ENCODE measurements around the gene KCNJ9.

KCNJ9 gene

DNA sequence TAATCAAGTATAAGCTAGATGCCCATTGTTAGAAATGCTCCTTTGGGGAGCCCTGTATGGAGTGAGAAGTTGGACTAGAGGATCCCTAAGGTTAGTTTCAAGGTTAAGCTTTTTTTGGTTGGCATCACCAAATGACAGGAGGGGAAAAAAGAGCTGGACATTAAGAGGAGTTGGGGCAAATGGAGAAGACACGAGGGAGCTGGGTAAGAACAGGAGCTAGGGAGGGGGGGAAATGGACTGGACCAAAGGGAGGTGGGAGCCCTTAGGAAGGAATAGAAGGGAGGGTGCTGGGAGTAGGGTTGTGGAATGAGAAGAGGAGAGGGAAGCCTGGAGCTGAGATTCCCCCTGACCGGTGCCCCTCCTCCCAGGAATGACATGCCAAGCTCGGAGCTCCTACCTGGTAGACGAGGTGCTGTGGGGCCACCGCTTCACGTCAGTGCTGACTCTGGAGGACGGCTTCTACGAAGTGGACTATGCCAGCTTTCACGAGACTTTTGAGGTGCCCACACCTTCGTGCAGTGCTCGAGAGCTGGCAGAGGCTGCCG, 5.9 kb downstream of the KCNJ9 start:
- DNase-seq (ENCODE audit: low spot score), result no peak

DNA sequence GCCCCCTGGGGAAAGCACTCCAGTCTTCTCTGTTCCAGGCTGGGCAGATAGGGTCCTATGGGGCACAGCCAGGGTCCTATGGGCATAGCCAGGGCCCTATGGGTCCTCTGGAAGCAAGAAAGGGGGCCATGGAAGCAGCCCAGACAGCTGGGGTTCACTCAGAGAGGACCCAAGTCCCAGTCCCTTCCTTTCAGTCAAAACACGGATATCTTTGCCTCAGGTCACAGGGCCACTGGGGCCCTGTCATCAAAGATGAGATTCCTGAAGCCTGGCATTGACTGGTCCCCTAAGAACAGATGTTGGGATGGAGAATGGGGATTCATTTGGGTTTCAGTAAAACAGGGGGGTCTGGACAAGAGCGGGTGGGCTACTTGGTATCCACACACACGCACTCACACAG, 8.5 kb downstream of the KCNJ9 start:
- DNase-seq (ENCODE audit: low spot score), result no peak

DNA sequence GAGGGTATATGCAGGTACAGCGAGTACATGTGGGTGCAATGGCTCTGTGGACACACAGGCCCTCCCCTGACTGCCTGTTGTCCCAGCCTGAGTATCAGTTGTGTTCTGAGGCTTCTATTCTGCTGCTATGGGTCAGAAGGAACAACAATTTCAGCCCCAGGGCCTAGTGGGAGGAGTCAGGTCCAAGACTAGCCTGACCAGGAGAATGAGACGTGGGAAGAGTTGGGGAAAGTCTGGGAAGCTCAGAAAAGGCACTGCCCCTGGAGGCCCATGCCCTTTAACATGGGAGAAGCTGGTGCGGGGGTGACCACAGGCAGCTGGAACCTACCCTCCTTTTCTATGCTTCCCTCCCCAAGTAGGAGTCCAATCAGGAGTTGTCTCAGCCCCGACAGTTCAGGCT, 9.4 kb downstream of the KCNJ9 start:
- DNase-seq (ENCODE audit: low spot score), result no peak

DNA sequence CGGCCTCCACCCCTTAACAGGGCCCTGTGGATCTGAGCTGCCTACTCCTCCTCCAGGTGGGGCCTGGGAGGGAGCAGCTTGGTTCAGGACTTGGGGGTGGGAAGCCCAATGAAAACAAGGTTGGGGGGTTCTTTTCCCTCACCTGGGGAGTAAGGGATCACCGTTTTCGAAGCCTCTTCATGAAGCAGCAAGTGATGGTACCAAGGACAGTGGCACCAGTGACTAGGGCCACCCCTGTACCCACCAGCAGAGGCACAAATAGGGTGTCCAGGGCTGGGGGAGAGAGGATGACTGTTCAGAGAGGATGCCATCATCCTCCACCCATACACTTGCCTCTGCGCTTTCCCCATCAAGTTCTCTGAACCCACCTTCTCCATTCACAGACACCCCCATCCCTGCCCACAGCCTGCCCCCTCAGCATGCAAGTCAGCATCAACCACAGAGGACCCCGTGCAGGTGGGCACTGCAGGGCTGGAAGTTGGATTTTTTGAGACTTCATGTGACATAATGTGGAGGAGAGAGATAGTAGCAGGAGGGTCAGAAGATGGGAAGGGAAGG, 10.4 kb downstream of the KCNJ9 start:
- no peak for DNase-seq (ENCODE audit: low spot score)

DNA sequence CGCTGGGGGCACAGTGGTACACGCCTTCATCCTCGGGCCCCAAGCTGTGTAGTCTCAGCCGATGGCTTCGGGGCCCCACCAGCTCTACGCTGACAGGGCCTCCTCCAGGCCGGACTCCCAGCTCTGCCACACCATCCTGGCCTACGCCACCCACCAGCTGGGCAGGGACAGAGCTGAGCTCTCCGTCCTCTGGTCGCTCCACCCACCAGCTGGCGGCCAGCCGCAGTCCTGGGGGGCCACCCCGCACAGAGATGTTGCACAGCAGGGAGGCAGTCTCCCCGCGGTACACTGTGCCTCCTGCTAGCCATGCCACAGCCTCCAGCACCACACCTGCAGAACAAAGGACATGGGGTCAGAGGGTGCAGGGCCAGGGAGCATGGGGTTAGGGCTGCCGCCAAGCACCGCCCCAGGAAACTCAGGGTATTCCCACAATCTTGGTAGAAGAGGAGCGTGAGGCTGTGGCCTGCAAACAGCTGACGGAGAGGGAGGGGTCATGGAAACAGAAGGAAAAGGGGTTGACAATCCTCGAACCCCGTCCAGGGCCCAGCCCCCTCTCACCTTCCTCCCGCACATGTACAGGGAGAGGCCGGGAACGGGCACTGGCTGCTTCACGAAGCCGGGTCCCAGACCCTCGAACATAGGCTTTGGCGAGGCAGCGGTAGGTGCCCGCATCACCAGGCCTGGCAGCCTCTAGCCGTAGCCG, 11.2 kb downstream of the KCNJ9 start:
- no peak for DNase-seq (ENCODE audit: low spot score)

- DNase-seq (ENCODE audit: low spot score), result no peak
Measured at GRCh38 chr1:160093069-160093395, 11.7 kb downstream of the KCNJ9 start.

GRCh38 chr1:160093624-160094290, 12.4 kb downstream of the KCNJ9 start:
- no peak for DNase-seq (ENCODE audit: low spot score)

GRCh38 chr1:160094291-160094625, 12.9 kb downstream of the KCNJ9 start:
- DNase-seq (ENCODE audit: low spot score), result no peak

- no peak for DNase-seq (ENCODE audit: low spot score)
Measured at GRCh38 chr1:160094806-160095205, 13.5 kb downstream of the KCNJ9 start.

DNA sequence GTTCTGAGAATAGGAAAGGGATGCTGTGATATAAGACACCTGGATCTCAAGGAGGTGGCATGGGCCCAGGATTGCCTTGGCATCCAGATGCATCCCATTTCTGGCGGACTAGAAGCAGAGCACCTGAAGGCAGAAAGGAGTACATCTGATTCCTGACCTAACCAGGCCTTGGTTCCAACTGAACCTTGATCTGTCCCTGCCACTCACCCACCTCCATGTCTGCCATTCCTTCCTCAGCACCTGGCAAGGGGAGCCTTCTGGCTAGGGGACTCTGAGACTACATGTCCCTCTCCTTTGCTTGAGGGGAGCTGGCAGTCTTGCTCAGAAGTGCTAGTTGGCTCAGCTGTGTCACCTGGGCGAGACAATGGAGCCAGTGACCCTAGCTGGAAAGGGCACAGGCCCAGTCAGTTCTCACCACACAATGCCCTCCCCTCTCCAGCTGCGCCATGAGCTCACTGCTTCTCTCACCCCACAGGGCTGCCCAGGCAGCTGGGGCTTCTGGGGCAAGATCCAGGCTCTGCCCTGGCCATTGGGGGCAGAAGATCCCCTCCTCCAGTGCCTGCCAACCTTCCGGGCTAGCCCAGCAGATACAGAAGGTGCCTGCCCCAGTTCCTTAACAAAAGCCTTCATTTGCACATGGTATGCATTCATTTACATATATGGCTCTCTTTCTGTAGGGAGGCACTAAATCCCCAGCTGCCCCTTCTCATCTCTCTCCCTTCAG, 14.2 kb downstream of the KCNJ9 start:
- DNase-seq (ENCODE audit: low spot score), result no peak

DNA sequence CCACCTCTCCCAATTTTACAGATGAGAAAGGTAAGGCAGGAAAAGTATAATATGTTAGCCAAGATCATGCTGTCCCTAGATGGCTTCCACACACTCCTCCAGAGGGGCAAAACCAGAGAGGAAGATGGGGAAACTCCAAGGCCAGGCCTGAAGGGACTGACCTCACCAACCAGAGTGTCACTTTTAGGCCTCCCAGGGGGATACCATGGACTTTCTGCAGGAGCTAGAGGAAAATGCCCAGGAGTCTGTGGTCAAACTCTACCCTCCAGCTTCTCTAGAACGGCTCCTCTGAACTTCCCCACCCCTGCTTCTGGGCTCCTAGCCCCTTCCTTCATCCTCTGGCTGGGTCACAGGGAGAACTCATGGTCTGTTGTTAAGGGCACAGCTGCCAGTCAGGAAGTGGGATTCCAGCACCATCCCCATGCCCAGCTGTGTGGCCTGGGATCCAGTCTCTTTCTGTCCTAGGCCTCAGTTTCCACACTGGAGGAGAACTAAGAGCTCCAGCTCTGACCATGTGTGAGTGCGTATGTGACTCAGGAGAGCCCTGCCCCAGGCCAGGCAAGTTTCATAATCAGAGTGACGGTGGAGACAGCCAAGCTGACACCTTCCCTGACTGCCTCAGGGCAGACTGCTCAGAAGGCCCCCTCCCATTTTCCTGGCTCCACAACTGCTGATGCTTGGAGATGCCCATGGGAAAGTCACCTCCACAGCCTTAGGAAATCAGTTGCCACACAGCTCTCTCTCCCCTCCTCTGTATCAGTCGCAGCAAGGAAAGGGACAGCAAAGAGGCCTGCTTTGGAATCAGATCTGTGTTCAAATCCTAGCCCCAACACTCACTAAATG, 15.2 kb downstream of the KCNJ9 start:
- DNase-seq (ENCODE audit: low spot score), result no peak

GRCh38 chr1:160097151-160097910, 16.0 kb downstream of the KCNJ9 start:
- no peak for DNase-seq (ENCODE audit: low spot score)

DNA sequence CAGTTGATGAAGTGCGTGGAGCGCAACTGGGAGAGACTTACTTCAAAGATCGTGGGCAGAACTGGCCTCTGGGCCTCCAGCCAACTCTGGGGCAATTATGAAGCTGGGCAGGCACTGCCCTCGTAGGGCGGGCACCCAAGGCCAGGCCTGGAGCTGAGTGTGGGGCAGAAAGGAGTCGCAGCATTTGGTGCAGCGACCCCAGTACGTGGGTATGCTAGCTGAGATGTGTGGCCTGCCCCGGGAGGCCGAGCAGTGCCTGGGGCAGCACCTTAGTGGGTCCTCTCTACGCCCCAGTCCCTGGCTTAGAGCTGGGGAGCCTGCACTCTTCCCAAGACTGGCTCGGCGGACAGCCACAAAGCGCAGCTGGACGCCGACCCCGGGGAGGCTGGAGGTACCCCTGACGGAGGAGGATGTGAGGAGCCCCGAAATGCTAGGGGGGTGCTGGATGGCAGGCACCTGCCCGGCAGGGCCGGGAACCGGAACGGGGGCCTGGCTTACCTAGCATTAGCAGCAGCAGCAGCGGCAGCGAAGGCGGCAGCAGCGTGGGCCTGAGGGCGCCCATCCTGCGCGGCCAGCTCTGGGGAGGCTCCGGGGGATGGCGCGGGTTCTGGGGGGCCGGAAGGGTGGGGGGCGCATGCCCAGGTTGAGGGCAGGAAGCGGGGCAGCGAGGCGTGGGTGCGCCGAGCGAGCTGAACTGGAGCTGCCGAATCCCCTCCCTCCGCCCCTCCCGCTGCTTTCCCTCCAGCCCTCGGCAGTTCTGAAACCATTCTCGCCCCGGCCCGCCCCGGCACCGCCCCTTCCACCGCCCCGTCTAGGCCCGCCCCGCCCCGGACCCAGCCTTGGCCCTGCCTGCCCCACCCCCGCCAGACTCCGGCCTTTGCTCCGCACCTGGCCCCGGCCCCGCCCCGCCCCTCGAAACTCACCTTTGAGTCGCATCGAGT, 16.8 kb downstream of the KCNJ9 start, which contains the start of gene IGSF8:
Gene IGSF8 (minus strand): TSS at position 709 of the 941 bp plus-strand sequence. CDS start 147 bp downstream, at position 562.
- peak; percentile 38 for DNase-seq (ENCODE audit: low spot score)

GRCh38 chr1:160098852-160099561, 17.7 kb downstream of the KCNJ9 start:
- peak; percentile 86 for DNase-seq (ENCODE audit: low spot score)

GRCh38 chr1:160099716-160100375, 18.5 kb downstream of the KCNJ9 start:
- DNase-seq (ENCODE audit: low spot score), result no peak

GRCh38 chr1:160101037-160101716, 19.8 kb downstream of the KCNJ9 start:
- DNase-seq (ENCODE audit: low spot score), result peak; percentile 52

DNA sequence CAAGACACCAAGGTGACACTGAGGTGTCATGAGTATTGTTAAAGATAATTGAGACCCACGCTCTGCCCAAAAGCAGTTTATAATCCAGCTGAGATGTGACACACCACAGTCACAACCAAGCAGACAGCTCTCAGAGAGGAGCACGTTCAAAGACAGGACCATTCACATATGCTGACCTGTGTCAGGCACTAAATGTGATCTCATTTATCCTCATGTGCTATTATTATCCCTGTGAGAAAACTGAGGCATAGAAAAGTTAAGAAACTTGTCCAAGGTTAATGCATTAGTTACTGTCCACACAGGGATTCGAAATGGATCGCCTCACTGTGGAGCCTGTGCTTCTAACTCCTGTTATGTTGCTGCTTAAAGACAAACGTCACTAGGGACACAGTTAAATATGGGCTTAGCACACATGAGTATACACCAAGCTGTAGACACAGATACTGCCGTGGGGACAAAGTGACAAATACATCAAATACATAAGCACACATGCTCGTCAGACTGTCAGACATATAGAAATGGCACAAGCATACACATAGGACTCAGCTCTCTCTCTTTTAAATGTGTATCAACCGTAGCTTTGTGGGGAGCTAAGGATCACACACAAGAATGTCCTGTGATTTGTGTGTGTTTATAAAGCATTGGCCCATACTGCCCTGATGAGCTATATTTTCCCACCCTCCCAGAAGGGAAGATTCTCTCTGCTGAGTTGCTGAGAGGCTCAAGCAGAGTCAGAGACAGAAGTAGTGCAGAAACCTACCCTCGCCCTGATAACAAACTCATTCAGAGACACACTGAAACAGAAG, 20.6 kb downstream of the KCNJ9 start:
- DNase-seq (ENCODE audit: low spot score), result no peak

Measured in kidney capillary endothelial cell (primary cell).